ENCODE results near the gene MAML2.

The MAML2 gene

GRCh38 chr11:96256215-96257011, 86.6 kb downstream of the MAML2 start:
- no peak for DNase-seq (ENCODE audit: extremely low read depth, low read depth)
- no peak for TF ChIP-seq CTCF (IDR thresholded peaks at IDR 0.05; ENCODE audit: low read depth, low read length)

- DNase-seq (ENCODE audit: extremely low read depth, low read depth), result no peak
- no peak for TF ChIP-seq CTCF (IDR thresholded peaks at IDR 0.05; ENCODE audit: low read depth, low read length)
Measured at GRCh38 chr11:96254854-96255253, 88.1 kb downstream of the MAML2 start.

GRCh38 chr11:96254087-96254486, 88.9 kb downstream of the MAML2 start:
- no peak for DNase-seq (ENCODE audit: extremely low read depth, low read depth)
- no peak for TF ChIP-seq CTCF (IDR thresholded peaks at IDR 0.05; ENCODE audit: low read depth, low read length)

- DNase-seq (ENCODE audit: extremely low read depth, low read depth), result no peak
- TF ChIP-seq CTCF (IDR thresholded peaks at IDR 0.05; ENCODE audit: low read depth, low read length), result no peak
Measured at GRCh38 chr11:96246718-96247552, 96.1 kb downstream of the MAML2 start.

GRCh38 chr11:96242971-96243647, 99.9 kb downstream of the MAML2 start:
- TF ChIP-seq CTCF (IDR thresholded peaks at IDR 0.05; ENCODE audit: low read depth, low read length), result no peak
- peak; percentile 94 for DNase-seq (ENCODE audit: extremely low read depth, low read depth)

GRCh38 chr11:96242191-96242847, 100.7 kb downstream of the MAML2 start:
- no peak for TF ChIP-seq CTCF (IDR thresholded peaks at IDR 0.05; ENCODE audit: low read depth, low read length)
- DNase-seq (ENCODE audit: extremely low read depth, low read depth), result no peak
